Endothelial cell of umbilical vein (primary cell): ENCODE data around the gene ERBB4.

Experiments used
- EZH2 ChIP-seq: IDR thresholded peaks from 2 replicates; pipeline ENCODE4 v1.6.1; 2012; ENCODE audit warnings: borderline replicate concordance, low read depth, mild to moderate bottlenecking, moderate library complexity, low read length, inconsistent platforms; ENCODE audit not compliant: severe bottlenecking
- GATA2 ChIP-seq: IDR thresholded peaks from 2 replicates; pipeline ENCODE4 v1.7.0; 2011; ENCODE audit warnings: low read depth, mild to moderate bottlenecking, moderate library complexity, mixed read lengths, low read length; ENCODE audit not compliant: insufficient read length, insufficient read depth
- POLR2AphosphoS5 ChIP-seq: IDR thresholded peaks from 2 replicates; pipeline ENCODE4 v1.6.1; 2012; ENCODE audit warnings: low read depth, mild to moderate bottlenecking, control low read depth, low read length, moderate library complexity; ENCODE audit not compliant: insufficient read depth
- TF ChIP-seq, protein P1 (sequence below), 2 donors: IDR thresholded peaks; 1 replicate in 1 of 2; 2 replicates in 1 of 2; pipeline ENCODE4 v1.5.1; 2011; ENCODE audit warnings: low read length in 2 of 2, mild to moderate bottlenecking in 2 of 2, moderate library complexity in 2 of 2, control low read depth in 1 of 2, inconsistent platforms in 1 of 2, low read depth in 1 of 2; ENCODE audit not compliant: insufficient read depth in 1 of 2; ENCODE audit errors: extremely low read depth in 1 of 2
- TF ChIP-seq, protein P2 (sequence below): IDR thresholded peaks from 2 replicates; pipeline ENCODE4 v1.6.1; 2011; ENCODE audit not compliant: insufficient read depth, insufficient read length

DNA sequence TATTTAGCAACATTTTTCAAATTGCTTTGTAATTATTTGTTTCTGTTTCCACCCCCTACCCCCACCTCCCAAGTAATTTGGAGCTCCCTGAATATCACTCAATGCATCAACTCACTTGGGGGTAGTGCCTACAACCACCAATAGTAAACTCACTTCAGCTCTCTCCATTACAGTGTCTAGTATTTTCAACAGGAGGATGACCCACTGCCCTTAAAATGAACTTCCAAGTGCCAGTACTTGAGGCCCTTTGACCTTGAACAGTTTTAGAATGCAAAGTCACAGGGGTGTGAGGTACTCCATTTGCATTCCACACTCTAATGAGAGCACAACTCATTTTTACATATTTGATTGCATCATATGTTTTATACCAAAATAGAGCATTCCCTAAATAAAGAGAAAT lies 523.0 kb downstream of the ERBB4 start:
- TF ChIP-seq EZH2 (no peak), POLR2AphosphoS5 (no peak), GATA2 (no peak)
- TF ChIP-seq, protein P1, sequence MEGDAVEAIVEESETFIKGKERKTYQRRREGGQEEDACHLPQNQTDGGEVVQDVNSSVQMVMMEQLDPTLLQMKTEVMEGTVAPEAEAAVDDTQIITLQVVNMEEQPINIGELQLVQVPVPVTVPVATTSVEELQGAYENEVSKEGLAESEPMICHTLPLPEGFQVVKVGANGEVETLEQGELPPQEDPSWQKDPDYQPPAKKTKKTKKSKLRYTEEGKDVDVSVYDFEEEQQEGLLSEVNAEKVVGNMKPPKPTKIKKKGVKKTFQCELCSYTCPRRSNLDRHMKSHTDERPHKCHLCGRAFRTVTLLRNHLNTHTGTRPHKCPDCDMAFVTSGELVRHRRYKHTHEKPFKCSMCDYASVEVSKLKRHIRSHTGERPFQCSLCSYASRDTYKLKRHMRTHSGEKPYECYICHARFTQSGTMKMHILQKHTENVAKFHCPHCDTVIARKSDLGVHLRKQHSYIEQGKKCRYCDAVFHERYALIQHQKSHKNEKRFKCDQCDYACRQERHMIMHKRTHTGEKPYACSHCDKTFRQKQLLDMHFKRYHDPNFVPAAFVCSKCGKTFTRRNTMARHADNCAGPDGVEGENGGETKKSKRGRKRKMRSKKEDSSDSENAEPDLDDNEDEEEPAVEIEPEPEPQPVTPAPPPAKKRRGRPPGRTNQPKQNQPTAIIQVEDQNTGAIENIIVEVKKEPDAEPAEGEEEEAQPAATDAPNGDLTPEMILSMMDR (IDR thresholded peaks at IDR 0.05; ENCODE audit: extremely low read depth in 1 of 2, insufficient read depth in 1 of 2, low read depth in 1 of 2, low read length in 2 of 2), result no peak
- TF ChIP-seq, protein P2, sequence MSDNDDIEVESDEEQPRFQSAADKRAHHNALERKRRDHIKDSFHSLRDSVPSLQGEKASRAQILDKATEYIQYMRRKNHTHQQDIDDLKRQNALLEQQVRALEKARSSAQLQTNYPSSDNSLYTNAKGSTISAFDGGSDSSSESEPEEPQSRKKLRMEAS, result no peak
